Peyer's patch (tissue), 4 donors: Measurements from ENCODE around the gene YARS2. TPM values are rescaled to one million over a fixed set of nuclear protein-coding genes. Genes with fewer than 3 reads are reported as not detected.

Experiments
- DNase-seq, 3 donors: peaks; one replicate each; pipeline ENCODE4 v3.0.0-alpha.2; 2017 to 2019
- H3K27ac ChIP-seq, 4 donors: fragments of 200-600 bp; sonication (generic); one replicate each; pipeline ENCODE4 v1.5.1; 2016 to 2019
- H3K27me3 ChIP-seq, 2 donors: fragments of 200-600 bp; sonication (generic); one replicate each; pipeline ENCODE4 v1.5.1; 2019
- H3K36me3 ChIP-seq, 3 donors: fragments of 200-600 bp; sonication (generic); one replicate each; pipeline ENCODE4 v1.5.1; 2016 to 2019
- H3K4me1 ChIP-seq, 4 donors: fragments of 200-600 bp; sonication (generic); one replicate each; pipeline ENCODE4 v1.5.1; 2016 to 2019
- H3K4me3 ChIP-seq, 4 donors: fragments of 200-600 bp; sonication (generic); 1 replicate in 3 of 4; 2 replicates in 1 of 4; pipeline ENCODE4 v1.5.1; 2016 to 2019; ENCODE audit warnings: mild to moderate bottlenecking in 1 of 4
- H3K9me3 ChIP-seq, 4 donors: fragments of 200-600 bp; sonication (generic); one replicate each; pipeline ENCODE4 v1.5.1; 2016 to 2019; ENCODE audit warnings: mild to moderate bottlenecking in 1 of 4
- POLR2A ChIP-seq, 2 donors: fragments of 450-650 bp; IDR thresholded peaks; one replicate each; pipeline ENCODE4 v1.5.1; 2017; ENCODE audit warnings: antibody characterized with exemption in 2 of 2, mild to moderate bottlenecking in 2 of 2, moderate library complexity in 2 of 2
- total RNA-seq, 4 donors: library from RNA; depleted of rRNA; stranded (reverse); fragments of >200 nt; gene quantifications; one replicate each; pipeline ENCODE4 v1.1.0, GENCODE V29; 2016
- TF ChIP-seq, protein P1 (sequence below), 6 experiments: fragments of 450-650 bp in 4 of 6; fragments of 200-600 bp in 2 of 6; sonication (generic) in 1 of 6; IDR thresholded peaks; one replicate each; pipeline ENCODE4 v1.5.1; 2017 to 2019; ENCODE audit warnings: antibody characterized with exemption in 6 of 6, mild to moderate bottlenecking in 3 of 6, moderate library complexity in 1 of 6

YARS2 gene
- total RNA-seq, 4 donors from 2014 or later: 9.6 to 22.8 (median 19.2) TPM

DNA sequence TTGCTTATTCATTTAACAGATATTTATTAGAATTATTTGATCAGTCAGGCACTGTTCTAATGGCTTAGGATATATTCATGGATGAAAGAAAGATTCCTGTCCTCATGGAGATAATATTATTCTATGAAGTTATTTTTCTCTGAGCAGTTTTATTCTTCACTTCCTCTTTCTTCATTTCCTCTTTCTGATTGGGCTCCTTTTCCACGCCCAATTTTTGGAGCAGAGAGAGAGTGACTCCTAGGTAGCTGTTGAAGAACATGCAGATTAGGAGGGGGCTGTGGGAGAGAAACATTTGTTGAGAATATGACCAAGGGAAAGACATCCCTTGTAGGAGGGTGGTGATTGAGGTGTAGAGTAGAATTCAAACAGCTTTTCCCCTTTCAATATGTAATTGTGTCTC lies 6.0 kb upstream of the YARS2 start:
- no peak overlapping the region for H3K27ac ChIP-seq
- H3K4me1 ChIP-seq: peaks cover 0 to 2% (median 0%) of the 10 kb centered on the region in 4 donors
- no peak overlapping the region for H3K4me3 ChIP-seq
- DNase-seq: no peak
- TF ChIP-seq, protein P1, sequence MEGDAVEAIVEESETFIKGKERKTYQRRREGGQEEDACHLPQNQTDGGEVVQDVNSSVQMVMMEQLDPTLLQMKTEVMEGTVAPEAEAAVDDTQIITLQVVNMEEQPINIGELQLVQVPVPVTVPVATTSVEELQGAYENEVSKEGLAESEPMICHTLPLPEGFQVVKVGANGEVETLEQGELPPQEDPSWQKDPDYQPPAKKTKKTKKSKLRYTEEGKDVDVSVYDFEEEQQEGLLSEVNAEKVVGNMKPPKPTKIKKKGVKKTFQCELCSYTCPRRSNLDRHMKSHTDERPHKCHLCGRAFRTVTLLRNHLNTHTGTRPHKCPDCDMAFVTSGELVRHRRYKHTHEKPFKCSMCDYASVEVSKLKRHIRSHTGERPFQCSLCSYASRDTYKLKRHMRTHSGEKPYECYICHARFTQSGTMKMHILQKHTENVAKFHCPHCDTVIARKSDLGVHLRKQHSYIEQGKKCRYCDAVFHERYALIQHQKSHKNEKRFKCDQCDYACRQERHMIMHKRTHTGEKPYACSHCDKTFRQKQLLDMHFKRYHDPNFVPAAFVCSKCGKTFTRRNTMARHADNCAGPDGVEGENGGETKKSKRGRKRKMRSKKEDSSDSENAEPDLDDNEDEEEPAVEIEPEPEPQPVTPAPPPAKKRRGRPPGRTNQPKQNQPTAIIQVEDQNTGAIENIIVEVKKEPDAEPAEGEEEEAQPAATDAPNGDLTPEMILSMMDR (IDR thresholded peaks at IDR 0.05): no peak
- no peak for TF ChIP-seq POLR2A (IDR thresholded peaks at IDR 0.05)
- no peaks in the 10 kb centered on the region for H3K36me3 ChIP-seq
- H3K9me3 ChIP-seq: no peaks in the 10 kb centered on the region
- H3K27me3 ChIP-seq: no peaks in the 10 kb centered on the region

DNA sequence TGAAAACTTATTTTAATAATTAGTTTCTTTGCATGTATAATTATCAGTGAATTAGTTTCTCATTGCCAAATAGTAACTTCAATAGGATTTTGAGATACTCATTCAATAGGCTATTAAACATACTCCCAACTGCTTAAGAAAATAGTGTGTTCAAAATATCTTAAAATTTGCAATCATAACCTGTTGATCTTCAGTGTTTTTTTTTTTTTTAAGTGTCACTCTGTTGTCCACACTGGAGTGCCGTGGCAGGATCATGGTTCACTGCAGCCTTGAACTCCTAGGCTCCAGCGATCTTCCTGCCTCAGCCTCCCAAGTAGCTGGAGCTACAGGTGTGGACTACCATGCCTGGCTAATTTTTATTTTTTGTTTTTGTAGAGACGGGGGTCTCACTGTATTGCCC lies 1.5 kb upstream of the YARS2 start:
- no peaks in the 10 kb centered on the region for H3K27me3 ChIP-seq
- H3K4me1 ChIP-seq: peaks cover 0 to 18% (median 3%) of the 10 kb centered on the region in 4 donors
- no peak overlapping the region for H3K27ac ChIP-seq
- TF ChIP-seq POLR2A (IDR thresholded peaks at IDR 0.05): no peak
- TF ChIP-seq, protein P1 (IDR thresholded peaks at IDR 0.05): no peak
- no peak for DNase-seq
- H3K4me3 ChIP-seq: no peak overlapping the region
- H3K36me3 ChIP-seq: peaks cover 0 to 15% (median 0%) of the 10 kb centered on the region in 3 donors
- no peaks in the 10 kb centered on the region for H3K9me3 ChIP-seq

DNA sequence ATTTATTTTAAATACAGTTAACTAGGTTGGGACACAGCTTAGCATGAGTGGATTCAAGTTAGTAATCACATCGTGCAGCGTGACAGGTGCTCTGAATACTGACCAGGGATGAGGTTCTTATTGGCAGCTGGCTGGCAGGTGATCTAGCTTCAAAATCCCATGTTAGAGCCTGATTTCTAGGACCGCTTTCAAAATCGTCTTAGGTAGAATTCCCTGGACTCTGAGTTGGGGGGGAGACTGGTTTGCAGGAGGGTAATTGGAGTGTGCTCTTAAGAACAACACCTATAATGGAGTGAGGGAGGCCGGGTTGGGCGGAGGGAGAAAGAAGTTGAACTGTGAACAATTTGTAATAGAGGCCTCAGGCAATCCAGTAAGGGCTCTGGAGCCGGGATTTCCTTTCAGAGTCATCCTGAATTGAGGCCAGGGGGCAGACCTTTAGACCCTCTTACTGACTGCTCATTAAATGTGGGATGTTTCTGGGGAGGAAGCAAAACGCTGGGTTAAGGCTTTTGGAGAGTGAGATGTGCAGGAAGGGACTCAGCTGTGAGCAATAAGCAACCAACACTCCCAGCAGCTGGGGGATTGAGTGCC lies 874 bp upstream of the YARS2 start:
- Histone ChIP-seq H3K4me3 (peak overlapping the region in 1 of 4 donors; percentile 87), H3K9me3 (no peaks in the 10 kb centered on the region), H3K4me1 (peaks cover 0 to 18% (median 3%) of the 10 kb centered on the region in 4 donors), H3K27me3 (no peaks in the 10 kb centered on the region), H3K36me3 (peaks cover 0 to 21% (median 0%) of the 10 kb centered on the region in 3 donors), H3K27ac (peak overlapping the region; percentile 82 to 93 (median 90))
- TF ChIP-seq, protein P1 (IDR thresholded peaks at IDR 0.05): peak in 1 of 6 experiments; percentile 4
- TF ChIP-seq POLR2A (IDR thresholded peaks at IDR 0.05): no peak
- no peak for DNase-seq

DNA sequence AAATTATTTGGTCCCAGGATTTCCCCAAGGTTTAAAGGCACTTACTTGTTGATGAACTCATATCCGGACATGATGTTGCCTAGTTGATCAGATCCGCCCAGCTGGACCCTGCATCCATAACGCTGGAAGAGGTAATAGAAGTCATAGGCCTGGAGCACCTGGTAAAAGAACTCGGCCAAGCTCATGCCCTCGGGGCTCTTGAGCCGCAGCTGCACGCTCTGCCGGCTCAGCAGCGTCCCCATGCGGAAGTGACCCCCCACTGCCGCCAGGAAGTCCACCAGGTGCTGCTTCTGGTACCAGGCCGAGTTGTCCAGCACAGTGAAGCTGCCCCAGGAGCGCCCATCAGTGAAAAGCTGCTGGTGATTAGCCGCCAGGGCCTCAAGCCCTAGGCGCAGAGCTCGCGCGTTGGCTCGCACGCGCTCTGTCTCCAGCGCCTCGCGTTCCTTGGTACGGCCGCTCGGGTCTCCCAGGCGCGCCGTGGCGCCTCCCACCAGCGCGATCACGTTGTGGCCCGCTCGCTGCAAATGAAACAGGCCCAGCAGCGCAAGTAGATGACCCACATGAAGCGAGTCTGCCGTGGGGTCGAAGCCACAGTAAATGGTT lies 545 bp downstream of the YARS2 start:
- peak overlapping the region; percentile 73 to 96 (median 81) for H3K4me3 ChIP-seq
- peaks cover 0 to 35% (median 0%) of the 10 kb centered on the region in 3 donors for H3K36me3 ChIP-seq
- no peaks in the 10 kb centered on the region for H3K27me3 ChIP-seq
- H3K27ac ChIP-seq: peak overlapping the region; percentile 82 to 93 (median 90)
- H3K9me3 ChIP-seq: no peaks in the 10 kb centered on the region
- TF ChIP-seq, protein P1 (IDR thresholded peaks at IDR 0.05): peak; percentile 59 to 73 (median 69)
- TF ChIP-seq POLR2A (IDR thresholded peaks at IDR 0.05): no peak
- H3K4me1 ChIP-seq: peaks cover 0 to 18% (median 3%) of the 10 kb centered on the region in 4 donors
- peak; percentile 67 to 89 (median 83) for DNase-seq

DNA sequence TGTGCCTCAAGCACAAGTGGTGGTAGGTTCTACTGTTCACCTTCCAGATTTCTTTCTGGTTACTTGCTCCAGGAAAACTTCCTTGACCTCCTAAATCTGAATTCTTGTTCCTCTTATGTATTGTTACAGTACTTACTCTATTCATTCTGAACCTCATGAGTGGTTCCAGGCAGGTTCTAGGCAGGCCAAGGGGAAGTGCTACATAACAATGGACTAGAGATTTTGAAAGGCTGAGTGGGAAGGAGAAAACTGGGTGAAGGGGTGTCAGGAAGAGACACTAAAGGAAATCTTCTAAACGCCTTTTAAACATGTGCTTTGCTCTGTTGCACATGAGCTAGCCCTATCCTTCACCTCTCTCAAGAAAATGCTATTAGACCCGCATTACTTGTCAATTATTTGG lies 1.6 kb downstream of the YARS2 start:
- TF ChIP-seq, protein P1 (IDR thresholded peaks at IDR 0.05): no peak
- TF ChIP-seq POLR2A (IDR thresholded peaks at IDR 0.05): no peak
- DNase-seq: no peak
- H3K4me1 ChIP-seq: peaks cover 0 to 18% (median 3%) of the 10 kb centered on the region in 4 donors
- peaks cover 0 to 45% (median 0%) of the 10 kb centered on the region in 3 donors for H3K36me3 ChIP-seq
- peak overlapping the region in 2 of 4 donors; percentile 75 to 87 for H3K4me3 ChIP-seq
- H3K27ac ChIP-seq: no peak overlapping the region
- no peaks in the 10 kb centered on the region for H3K27me3 ChIP-seq
- H3K9me3 ChIP-seq: no peaks in the 10 kb centered on the region
